ENCODE results near the gene MXRA8.
A peak's percentile ranks its signal among the peaks of the same experiment; 100 is the strongest.

The MXRA8 gene

GRCh38 chr1:1349256-1350012, 8.9 kb downstream of the MXRA8 start, which contains the start of gene DVL1:
Gene DVL1 (minus strand): TSS chr1:1349418. CDS start chr1:1349065, 353 bp downstream.
- peak; percentile 95 for DNase-seq (ENCODE audit: low spot score)

DNA sequence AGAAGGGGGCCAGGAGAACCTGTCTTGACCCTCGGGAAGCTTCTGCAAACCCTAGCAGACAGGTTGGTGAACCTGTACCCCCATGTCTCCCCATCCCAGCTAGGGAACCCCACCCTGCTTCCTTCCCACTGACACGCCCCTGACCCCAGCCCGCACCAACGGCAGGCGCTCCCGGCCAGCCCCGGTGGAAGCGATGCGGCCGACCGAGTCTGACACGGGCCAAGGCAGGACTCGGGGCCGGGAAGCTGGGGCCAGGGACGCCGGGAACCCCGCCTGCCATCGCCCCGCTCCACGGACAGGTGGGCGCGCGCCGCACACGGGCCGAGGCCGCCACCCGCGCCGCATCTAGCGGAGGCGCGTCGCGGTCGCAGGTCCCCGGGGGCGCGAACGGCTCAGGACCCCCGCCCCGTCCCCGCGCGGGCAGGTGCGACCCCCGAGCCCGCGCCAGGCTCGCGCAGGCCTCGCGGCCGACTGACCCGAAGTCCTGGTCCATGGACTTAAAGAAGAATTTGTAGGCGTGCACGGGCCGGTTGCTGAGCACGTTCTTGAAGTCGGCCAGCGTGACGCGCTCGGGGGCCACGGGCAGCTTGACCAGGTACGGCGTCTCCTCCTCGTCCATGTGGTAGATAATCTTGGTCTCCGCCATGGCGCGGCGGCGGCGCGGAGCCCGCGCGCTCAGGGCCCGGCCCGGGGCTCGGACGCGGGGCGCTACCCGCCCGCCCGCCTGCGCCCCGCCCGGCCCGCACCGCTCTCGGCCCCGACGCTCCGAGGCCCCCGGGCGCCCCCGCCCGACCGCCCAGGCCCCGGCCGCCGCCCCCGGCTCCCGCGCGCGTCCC, 9.7 kb downstream of the MXRA8 start:
- no peak for DNase-seq (ENCODE audit: low spot score)

GRCh38 chr1:1347663-1348419, 10.5 kb downstream of the MXRA8 start:
- no peak for DNase-seq (ENCODE audit: low spot score)

DNA sequence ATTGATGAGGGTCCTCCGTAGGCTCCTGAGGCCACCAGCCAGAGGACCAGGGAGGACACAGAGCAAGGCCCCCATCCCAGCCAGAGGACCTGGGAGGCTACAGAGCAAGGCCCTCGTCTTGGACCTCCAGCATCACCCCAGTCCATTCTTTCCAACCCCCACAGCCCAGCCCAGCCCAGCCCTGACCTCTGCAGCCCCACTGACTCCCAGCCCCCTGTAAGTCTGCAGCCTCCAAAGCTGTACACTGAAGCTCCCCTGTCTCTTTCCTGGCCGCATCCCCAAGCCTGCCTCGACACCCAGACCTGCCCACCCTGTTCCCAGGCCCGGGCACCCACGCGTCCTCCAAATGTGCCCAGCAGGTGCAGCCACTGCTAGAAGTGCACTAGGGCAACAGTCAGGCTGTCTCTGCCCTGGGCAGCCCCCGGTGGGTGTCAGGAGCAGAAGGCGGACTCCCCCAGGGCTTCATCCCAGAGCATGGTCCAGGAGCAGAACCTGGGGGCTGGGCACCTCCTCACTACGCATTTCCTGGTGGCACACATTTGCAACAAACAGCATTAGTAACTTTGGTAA, 11.2 kb downstream of the MXRA8 start:
- no peak for DNase-seq (ENCODE audit: low spot score)

DNA sequence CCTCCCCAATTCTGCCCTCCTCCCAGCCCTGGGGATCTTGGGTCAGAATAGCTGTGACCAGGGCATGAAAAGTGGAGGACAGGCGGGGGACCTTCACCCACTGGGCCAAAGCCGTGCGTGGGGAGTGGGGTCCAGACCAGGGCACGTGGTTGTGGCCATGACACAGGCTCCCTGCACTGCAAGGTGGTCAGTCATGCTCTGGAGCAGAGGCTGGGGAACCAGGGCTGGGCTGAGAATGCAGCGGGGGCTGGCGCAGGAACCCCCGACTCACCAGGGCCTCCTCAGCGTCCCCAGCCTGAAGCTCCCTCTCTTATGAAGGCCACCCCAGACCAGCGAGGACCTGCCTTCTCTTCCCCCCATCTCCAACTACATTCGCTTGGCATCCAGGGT, 11.9 kb downstream of the MXRA8 start:
- DNase-seq (ENCODE audit: low spot score) = no peak

DNA sequence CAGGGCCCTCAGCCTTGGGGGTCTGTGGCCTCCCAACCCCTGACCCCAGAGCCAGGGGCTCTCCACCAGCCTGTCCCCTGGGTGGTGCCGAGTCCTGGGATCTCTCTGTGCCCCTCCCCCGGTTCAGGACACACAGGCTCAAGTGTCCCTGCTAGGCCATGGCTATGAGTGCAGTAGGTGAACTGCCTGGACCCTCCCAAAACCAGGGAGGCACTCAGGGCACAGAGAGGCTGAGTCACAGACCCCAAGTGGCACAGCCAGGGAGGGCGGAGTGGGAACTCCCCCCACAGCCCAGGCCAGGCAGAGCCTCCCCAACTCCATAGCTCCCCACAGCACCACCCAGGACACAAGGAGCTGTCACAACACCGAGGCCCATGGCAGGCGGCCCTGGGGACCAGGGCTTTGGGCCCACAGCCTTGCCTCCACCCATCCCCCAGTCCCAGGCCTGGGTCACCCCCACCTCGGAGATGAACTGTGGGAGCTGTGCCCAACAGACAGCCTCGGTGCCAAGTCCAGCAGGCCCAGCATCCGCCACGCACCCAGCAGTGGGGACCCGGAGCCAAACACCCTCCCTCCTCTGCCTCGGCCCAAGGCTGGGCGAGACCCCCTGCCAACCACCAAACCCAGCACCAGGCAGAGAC, 12.4 kb downstream of the MXRA8 start:
- no peak for DNase-seq (ENCODE audit: low spot score)

DNA sequence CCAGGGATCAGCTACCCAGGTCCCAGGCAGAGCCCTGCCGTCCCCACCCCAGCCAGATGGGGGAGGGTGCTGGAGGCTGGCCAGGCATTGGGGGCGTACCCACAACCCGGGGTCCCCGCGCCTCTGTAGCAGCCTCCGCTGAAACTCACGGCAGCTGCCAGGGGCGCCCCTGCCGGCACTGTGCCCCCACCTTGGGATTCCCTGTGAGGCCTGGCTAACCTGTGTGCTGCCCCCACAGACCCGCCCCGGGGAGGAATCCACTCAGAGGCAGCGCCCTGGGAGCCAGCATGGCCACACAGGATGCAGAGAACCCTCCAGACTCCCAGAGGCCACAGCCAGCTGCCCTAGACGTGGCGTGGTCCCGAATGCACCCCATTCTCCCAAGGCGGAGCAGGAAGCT, 13.0 kb downstream of the MXRA8 start:
- no peak for DNase-seq (ENCODE audit: low spot score)

DNA sequence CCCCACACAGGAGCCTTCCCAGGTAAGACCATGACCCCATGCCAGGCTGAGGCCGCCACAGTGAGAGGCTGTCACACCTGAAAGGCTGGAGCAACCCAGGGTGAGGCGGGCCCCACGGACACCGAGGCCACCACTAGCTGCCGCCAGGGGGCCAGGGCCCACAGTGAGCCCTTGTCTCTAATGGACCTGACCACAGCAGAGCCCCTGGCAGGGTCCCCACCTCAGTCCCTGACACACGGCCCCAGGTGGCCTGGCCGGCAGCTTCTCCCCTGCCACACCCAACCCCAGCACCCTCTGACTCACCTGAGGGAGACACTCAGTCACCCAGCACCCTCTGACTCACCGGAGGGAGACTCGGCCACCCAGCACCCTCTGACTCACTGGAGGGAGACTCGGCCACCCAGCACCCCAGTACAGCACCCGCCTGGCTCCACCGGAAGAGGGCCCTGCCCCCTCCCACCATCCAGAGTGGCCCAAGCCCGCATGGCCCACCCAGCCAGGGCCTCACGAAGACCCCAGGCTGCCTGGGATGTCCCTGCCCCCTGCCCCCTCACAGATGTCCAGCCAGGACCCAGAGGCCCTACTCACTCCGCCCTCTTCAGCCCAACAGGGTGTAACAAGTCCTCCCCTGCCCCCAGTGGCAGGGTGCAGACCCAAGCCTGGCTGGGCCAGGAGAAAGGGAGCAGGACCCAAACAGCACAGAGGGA, 13.5 kb downstream of the MXRA8 start:
- no peak for DNase-seq (ENCODE audit: low spot score)

DNA sequence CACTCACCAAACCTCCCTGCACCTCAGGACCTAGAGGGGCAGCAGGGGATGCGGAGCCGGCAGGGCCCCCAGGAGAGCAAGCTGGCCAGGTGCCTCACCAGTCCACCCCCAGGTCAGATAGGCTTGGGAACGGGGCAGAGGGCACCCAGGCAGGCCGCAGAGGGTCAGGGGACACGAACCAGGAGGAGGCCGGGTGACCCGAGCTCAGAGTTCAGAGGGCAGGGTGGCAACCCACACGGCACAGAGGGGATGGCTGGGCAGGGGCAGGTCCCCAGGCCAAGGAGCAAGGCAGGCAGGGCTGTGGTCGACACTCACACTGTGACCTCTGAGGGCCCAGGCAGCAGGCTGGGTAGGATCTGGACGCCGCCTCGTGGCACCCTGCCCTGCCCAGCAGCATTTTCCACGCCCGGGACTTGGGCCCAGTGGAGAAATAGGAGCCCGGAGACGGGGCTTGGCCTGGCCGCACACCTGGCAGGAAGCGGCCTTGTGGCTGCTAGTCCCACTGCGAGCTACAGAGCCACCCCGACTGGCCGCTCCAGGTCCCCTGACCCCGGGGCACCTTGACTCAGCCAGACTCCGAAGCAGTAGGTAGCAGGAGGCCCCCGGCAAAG, 14.4 kb downstream of the MXRA8 start:
- no peak for DNase-seq (ENCODE audit: low spot score)

GRCh38 chr1:1342584-1343115, 15.7 kb downstream of the MXRA8 start:
- no peak for DNase-seq (ENCODE audit: low spot score)

DNA sequence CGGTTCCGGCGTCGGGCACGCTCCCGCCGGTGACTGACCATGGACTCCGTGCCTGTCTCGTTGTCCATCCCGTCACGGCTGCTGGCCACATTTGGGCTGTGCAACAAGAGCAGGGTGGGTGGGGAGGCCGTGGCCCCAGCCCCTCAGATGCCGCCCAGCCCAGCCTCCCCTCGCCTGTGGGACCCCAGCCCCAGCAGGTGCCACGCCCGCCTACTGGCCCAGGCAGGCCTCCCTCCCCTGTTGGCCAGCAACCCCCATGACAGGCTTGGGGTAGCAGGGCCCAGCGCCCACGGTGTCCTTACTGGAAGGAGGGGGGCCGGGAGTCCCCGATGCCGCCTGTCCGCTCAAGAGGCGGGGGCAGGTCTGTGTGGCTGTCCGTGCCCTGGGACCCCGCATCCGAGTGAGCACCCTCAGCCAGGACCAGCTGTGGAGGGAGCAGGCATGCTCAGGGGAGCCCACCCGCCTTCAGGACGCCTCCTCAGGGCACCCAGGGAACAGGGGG, 16.2 kb downstream of the MXRA8 start:
- no peak for DNase-seq (ENCODE audit: low spot score)

GRCh38 chr1:1341549-1342021, 16.8 kb downstream of the MXRA8 start:
- DNase-seq (ENCODE audit: low spot score) = no peak

DNA sequence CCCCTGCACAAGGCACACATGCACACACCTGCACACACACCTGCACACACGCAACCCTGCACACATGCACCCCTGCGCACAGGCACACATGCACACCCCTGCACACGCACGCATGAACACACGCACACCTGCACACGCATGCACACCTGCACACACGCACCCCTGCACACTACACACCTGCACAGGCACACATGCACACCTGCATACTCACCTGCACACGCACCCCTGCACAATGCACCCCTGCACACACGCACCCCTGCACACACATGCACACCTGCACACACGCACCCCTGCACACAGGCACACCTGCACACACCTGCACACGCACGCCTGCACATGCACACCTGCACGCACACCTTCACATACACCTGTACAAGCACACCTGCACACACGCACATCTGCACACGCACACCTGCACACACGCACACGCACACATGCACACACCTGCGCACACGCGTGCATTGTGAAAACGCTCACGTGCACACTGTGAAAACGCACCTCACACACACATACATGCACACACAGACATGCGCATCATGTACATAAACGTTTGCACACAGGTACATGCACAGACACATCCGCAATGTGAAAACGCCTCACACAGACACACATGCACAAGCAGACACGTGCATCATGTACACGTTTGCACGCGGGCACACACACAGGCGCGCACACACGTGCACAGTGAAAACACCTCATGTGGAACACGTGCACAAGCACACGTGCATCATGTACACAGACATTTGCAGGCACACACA, 17.4 kb downstream of the MXRA8 start:
- DNase-seq (ENCODE audit: low spot score) = no peak

DNA sequence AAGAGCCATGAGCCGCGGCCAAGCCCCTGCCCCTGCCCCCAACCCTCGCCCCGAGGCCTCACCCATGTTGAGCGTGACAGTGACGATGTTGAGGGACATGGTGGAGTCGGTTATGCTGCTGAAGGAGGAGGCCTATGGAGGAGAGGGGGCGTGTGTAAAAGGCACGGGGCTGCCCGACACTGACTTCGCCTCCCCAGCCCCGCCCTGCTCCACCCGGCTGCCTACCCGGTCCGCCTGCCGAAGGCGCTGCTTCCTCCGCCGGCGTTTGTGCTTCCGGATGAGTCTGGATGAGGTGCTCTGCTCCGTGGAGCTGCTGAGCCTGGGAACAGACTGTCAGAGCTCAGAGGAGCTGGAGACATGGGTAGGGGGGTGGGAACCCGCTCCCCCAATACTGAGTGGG, 18.2 kb downstream of the MXRA8 start:
- DNase-seq (ENCODE audit: low spot score) = no peak

DNA sequence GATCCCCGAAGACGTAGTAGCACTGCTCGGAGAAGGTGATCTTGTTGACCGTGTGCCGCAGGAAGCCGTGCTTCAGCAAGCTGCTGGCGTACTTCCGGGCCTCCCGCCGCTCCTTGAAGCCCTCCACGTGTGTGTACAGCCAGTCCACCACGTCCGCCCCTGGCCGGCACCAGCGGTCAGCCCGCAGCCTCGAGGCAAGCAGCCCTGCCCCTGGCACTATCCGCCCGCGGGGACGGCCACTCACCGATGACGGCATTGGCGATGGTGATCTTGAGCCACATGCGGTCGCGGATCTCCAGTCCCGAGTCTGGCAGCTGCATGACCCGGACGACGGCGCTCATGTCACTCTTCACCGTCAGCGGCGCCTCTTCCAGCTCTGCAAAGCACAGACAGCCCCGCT, 20.1 kb downstream of the MXRA8 start:
- DNase-seq (ENCODE audit: low spot score) = no peak

DNA sequence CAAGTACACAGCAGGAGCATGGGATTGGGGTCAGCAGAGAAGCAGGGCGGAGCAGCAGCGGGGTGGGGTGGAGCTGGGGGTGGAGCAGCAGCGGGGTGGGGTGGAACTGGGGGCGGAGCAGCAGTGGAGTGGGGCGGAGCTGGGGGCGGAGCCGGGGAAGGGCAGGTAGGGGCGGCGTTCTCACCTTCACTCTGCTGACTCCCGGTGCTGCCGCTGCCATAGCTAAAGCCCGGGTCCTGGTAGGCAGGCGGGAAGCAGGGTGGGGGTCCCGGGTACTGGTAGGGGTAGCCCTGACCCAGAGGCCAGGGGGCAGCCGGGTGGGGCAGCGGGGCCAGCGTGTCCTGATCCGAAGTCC, 20.6 kb downstream of the MXRA8 start:
- peak; percentile 78 for DNase-seq (ENCODE audit: low spot score)

- DNase-seq (ENCODE audit: low spot score) = no peak
Observed at GRCh38 chr1:1336931-1337792, 21.2 kb downstream of the MXRA8 start.

DNA sequence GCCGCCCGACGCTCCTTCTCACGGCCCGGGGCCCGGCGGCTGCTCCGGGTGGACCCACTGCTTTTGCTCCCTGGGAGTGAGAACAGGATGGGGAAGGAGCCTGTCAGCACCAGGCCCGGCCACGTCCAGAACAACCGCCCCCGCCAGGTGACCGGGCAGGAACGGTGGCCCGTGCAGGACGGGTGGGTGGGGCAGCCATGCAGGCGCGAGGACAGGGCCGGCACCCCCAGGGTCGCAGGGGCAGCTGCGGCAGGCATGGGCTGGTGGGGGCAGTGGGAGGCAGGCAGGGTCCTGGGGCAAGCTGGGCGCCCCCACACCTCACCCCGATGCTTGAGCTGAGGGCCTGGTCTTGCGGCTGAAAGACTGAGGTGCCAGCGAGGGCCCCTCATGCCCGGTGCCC, 21.9 kb downstream of the MXRA8 start:
- no peak for DNase-seq (ENCODE audit: low spot score)

Data from D341Med (cell line).